Colonic mucosa (tissue), 4 donors: ENCODE results near the gene DDX21. TPM values are rescaled to one million over a fixed set of nuclear protein-coding genes. Genes with fewer than 3 reads are reported as not detected.
"Not testable (repeated sequence)": the region's sequence is repeated elsewhere in the genome, so short reads cannot be mapped to it uniquely, and the experiment has no call there.

ENCODE experiments used
- DNase-seq: peaks from one replicate; pipeline ENCODE4 v3.0.0-alpha.2; 2020
- H3K27ac ChIP-seq: fragments of 200-600 bp; one replicate; pipeline ENCODE4 v1.8.0; 2021
- H3K27me3 ChIP-seq: fragments of 200-600 bp; one replicate; pipeline ENCODE4 v1.8.0; 2021
- H3K36me3 ChIP-seq: fragments of 200-600 bp; one replicate; pipeline ENCODE4 v1.8.0; 2021
- H3K4me1 ChIP-seq: fragments of 200-600 bp; one replicate; pipeline ENCODE4 v1.8.0; 2021; ENCODE audit warnings: mild to moderate bottlenecking
- H3K4me3 ChIP-seq: fragments of 200-600 bp; one replicate; pipeline ENCODE4 v1.8.0; 2021
- H3K9ac ChIP-seq, 2 donors: one replicate each; pipeline ENCODE4 v1.7.0; 2013; ENCODE audit warnings: control low read depth in 2 of 2, low read depth in 2 of 2, low read length in 2 of 2
- H3K9me3 ChIP-seq: fragments of 200-600 bp; one replicate; pipeline ENCODE4 v1.8.0; 2021
- CTCF ChIP-seq: fragments of 200-600 bp; IDR thresholded peaks from one replicate; pipeline ENCODE4 v1.8.0; 2022; ENCODE audit warnings: antibody characterized with exemption, mild to moderate bottlenecking
- intact Hi-C: fragments of 100-400 bp; cut with DNase I; formaldehyde crosslinking; loops from one replicate; pipeline ENCODE4 v1.14.1; 2022
- total RNA-seq, 2 donors: library from RNA; stranded (reverse); fragmentation: NEBNext Ultra II Directional in 1 of 2; extraction: Animal tissue kit (Norgen Biotek cat#: 25700) in 1 of 2; gene quantifications; one replicate each; pipeline ENCODE4 v1.2.1, GENCODE V29; 2021
- donor health status: healthy.
- donor health status: DM: no; HTN: no; CAD: no.
- donor health status: DM: no; HTN: no; CAD: no.

The DDX21 gene
- total RNA-seq, 2 donors from 2014 or later, result 42.8 to 47.5 TPM

DNA sequence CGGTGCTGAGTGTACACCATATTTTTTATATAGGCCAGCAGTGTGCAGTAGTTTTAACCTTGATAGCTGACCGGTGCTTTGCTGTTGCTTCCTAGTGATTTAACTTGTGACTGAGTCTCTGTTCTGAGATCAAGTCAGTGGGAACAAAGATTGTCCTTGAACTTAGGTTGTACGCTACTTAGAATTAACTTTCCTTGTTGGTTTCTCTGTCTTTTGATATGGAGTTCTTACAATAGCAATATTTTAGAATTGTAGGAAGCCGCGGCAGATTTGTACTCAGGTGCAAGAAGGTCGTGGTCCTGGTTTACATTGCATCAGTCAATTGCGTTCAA lies 1.3 kb downstream of the DDX21 start:
- Histone ChIP-seq H3K4me3 (peak overlapping the region; percentile 100), H3K36me3 (no peaks in the 10 kb centered on the region), H3K9ac (peak overlapping the region; percentile 88 to 95), H3K27me3 (no peaks in the 10 kb centered on the region), H3K4me1 (peaks cover 3% of the 10 kb centered on the region), H3K9me3 (no peaks in the 10 kb centered on the region), H3K27ac (peak overlapping the region; percentile 94)
- TF ChIP-seq CTCF, result no peak
- no peak for DNase-seq
- intact Hi-C loops, result no loop called here

DNA sequence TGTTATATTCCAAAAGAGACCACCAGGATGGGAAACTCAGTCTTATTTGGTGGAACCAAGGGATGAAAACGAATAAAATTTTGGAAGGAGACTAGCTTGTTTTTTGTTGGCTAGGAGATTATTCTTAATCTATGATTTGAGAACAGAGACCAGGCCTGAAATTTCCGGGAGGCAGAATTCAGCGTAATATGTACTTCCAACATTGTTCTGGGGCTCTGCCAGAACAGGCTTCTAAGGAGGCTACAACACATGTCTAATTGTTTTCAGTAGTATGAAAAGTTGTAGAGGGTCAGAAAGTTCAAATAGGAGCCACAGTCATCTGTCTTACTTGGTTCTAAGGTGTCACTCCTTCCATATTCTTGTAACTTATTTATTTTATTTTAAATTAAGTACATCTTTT lies 1.7 kb downstream of the DDX21 start:
- Histone ChIP-seq H3K27ac (peak overlapping the region; percentile 94), H3K9ac (peak overlapping the region; percentile 88 to 95), H3K27me3 (no peaks in the 10 kb centered on the region), H3K36me3 (no peaks in the 10 kb centered on the region), H3K9me3 (no peaks in the 10 kb centered on the region), H3K4me3 (peak overlapping the region; percentile 100), H3K4me1 (peaks cover 3% of the 10 kb centered on the region)
- no peak for DNase-seq
- no peak for TF ChIP-seq CTCF
- intact Hi-C loops, result no loop called here

DNA sequence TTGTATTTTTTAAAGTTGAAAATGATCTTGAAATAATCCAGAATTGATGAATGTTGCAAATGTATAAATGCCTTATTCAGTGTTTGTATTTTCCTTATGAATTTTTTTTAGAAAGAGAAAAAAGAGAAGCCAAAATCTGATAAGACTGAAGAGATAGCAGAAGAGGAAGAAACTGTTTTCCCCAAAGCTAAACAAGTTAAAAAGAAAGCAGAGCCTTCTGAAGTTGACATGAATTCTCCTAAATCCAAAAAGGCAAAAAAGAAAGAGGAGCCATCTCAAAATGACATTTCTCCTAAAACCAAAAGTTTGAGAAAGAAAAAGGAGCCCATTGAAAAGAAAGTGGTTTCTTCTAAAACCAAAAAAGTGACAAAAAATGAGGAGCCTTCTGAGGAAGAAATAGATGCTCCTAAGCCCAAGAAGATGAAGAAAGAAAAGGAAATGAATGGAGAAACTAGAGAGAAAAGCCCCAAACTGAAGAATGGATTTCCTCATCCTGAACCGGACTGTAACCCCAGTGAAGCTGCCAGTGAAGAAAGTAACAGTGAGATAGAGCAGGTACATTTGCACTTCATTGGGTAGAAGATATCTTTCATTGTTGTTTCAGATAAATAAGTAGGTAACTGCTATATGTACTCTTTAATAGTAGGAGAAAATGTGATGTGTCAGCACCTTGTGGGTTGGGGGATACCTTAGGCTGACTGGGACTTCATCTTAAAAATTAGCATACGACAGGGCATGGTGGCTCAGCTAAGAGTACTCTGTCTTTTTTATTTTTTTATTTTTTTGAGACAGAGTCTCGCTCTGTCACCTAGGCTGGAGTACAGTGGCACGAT lies 3.9 kb downstream of the DDX21 start:
- intact Hi-C loops, result no loop called here
- no peaks in the 10 kb centered on the region for H3K27me3 ChIP-seq
- no peaks in the 10 kb centered on the region for H3K9me3 ChIP-seq
- no peak overlapping the region for H3K4me3 ChIP-seq
- H3K4me1 ChIP-seq, result peaks cover 3% of the 10 kb centered on the region
- peaks cover 4% of the 10 kb centered on the region for H3K36me3 ChIP-seq
- TF ChIP-seq CTCF, result no peak
- no peak for DNase-seq
- H3K27ac ChIP-seq, result no peak overlapping the region
- H3K9ac ChIP-seq, result no peak overlapping the region

- H3K27ac ChIP-seq, result no peak overlapping the region
- H3K27me3 ChIP-seq, result no peaks in the 10 kb centered on the region
- H3K4me3 ChIP-seq, result no peak overlapping the region
- intact Hi-C loops, result no loop called here
- no peak overlapping the region for H3K9ac ChIP-seq
- TF ChIP-seq CTCF, result no peak
- H3K9me3 ChIP-seq, result no peaks in the 10 kb centered on the region
- DNase-seq, result no peak
- H3K36me3 ChIP-seq, result peaks cover 23% of the 10 kb centered on the region
- no peaks in the 10 kb centered on the region for H3K4me1 ChIP-seq
Observed at GRCh38 chr10:68963151-68963550, 7.2 kb downstream of the DDX21 start.

GRCh38 chr10:68973975-68974374 lies 18.0 kb downstream of the DDX21 start:
- intact Hi-C loops, result no loop called here
- Histone ChIP-seq H3K9ac (no peak overlapping the region), H3K27me3 (no peaks in the 10 kb centered on the region), H3K4me1 (no peaks in the 10 kb centered on the region), H3K9me3 (no peaks in the 10 kb centered on the region), H3K36me3 (peaks cover 38% of the 10 kb centered on the region), H3K4me3 (no peak overlapping the region), H3K27ac (no peak overlapping the region)
- no peak for DNase-seq
- no peak for TF ChIP-seq CTCF

DNA sequence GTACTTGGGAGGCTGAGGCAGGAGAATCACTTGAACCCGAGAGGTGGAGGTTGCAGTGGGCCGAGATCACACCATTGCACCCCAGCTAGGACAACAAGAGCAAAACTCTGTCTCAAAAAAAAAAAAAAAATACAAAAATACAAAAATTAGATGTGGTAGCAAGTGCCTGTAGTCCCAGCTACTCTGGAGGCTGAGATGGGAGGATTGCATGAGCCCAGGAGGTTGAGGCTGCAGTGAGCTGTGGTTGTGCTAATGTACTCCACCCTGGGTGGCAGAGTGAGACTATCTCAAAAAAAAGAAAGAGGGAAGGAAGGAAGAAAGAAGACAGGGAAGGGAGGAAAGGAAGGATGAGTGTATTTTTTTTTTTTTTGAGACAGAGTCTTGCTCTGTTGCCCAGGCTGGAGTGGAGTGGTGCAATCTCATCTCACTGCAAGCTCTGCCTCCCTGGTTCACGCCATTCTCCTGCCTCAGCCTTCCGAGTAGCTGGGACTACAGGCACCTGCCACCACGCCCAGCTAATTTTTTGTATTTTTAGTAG lies 20.0 kb downstream of the DDX21 start:
- H3K27ac ChIP-seq, intact Hi-C loops, H3K27me3 ChIP-seq, H3K9me3 ChIP-seq, H3K4me1 ChIP-seq, H3K9ac ChIP-seq, H3K4me3 ChIP-seq, DNase-seq: not testable (repeated sequence)
- peaks cover 23% of the 10 kb centered on the region for H3K36me3 ChIP-seq

- H3K4me1 ChIP-seq, intact Hi-C loops, DNase-seq, H3K27me3 ChIP-seq, H3K27ac ChIP-seq, H3K9me3 ChIP-seq, H3K4me3 ChIP-seq, H3K9ac ChIP-seq: not testable (repeated sequence)
- peaks cover 16% of the 10 kb centered on the region for H3K36me3 ChIP-seq
Observed at GRCh38 chr10:68979738-68980137, 23.8 kb downstream of the DDX21 start.
